AG08395 (cell line): Measurements from ENCODE around the gene MYO3B.
A peak's percentile ranks its signal among the peaks of the same experiment; 100 is the strongest.
"Not testable (repeated sequence)": the region's sequence is repeated elsewhere in the genome, so short reads cannot be mapped to it uniquely, and the experiment has no call there.

ENCODE experiments used
- DNase-seq: peaks from one replicate; pipeline ENCODE4 v3.0.0; 2012; ENCODE audit warnings: mixed read lengths, low spot score

MYO3B gene

DNA sequence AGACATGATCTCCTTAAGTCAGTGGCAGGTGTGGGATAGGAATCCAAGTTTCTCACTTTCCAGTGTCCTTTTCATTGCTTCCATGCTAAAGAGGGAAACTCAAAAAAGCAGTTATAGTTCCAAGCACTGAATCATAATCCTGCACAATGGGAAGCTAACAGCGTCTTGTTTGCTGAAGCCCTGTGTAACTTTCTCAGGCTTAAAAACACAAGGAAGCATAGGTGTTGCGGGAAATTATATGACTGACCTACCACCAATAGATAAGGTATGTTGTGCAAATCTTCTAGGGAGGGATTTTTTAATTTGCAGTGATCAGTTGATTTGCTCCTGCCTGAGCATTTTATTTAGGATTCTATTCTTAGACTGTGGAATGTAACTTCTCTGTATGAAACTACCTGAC, 250.9 kb downstream of the MYO3B start:
- DNase-seq, result no peak

DNA sequence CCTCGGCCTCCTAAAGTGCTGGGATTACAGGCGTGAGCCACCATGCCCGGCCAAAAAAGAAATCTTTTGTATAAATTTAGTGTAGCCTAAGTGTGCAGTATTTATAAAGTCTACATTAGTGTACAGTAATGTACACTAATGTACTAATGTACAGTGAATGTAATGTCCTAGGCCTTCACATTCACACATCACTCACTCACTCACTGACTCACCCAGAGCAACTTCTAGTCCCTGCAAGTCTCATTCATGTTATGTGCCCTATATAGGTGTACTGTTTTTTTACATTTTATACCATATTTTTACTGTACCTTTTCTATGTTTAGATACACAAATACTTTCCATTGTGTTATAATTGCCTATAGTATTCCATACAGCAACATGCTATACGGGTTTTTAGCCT, 254.9 kb downstream of the MYO3B start:
- DNase-seq, result no peak

GRCh38 chr2:170433448-170433847, 255.5 kb downstream of the MYO3B start:
- DNase-seq, result no peak

DNA sequence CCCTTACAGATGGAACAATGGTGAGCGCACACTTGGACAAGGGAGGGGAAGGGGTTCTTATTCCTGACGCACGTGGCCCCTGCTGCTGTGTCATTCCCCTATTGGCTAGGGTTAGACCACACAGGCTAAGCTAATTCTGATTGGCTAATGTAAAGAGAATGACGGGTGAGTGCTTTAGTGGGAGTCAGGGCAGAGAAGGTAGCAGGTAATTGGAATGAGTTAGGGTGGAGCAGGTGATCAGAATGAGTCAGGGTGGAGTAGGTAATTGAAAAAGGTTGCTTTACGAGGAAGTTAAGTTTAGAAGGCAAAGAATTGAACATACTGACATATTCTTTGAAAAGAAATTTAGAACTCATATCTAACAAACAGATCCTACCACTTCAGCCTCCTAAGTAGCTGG, 256.4 kb downstream of the MYO3B start:
- DNase-seq, result not testable (repeated sequence)

GRCh38 chr2:170434900-170435621, 257.1 kb downstream of the MYO3B start:
- DNase-seq, result no peak

DNA sequence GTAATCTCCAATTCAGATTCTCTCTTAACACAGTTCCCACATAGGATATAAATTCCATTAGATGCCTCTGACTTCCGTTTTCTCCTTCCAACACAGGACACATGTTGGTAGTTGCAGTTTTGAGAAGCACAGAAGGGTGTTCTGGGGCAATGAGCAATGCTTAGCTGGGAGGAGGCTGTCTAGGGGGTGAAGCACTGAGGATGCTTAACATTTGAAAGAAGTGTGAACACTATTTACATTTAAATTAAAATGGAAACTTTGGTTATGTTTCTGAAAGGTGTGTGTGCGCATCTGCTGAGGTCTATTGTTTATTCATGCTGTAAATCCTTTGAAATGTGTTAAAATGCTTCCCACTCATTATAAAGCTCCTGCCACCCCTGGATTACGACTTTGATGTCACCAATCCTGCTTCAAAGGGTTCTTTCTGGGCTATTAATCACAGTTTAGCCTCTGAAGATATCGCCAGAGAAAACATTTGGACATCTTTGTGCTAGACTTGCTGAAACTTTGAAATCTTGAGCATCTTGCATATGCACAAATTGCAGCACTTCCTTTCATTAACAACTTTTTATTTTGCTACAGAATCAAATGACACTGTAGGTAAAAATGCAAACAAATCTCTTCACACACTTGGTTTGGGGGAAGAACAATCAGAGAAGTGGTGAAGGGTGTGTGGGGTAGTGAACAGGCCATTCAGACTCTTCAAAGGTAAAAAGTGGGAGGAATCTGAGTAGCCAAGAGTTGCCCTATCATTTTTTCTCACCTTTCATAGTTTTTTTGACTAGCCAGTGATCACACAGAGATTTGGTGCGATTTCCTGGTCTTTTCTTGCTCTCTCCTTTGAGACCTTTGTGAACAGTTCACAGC, 258.4 kb downstream of the MYO3B start:
- DNase-seq, result no peak

DNA sequence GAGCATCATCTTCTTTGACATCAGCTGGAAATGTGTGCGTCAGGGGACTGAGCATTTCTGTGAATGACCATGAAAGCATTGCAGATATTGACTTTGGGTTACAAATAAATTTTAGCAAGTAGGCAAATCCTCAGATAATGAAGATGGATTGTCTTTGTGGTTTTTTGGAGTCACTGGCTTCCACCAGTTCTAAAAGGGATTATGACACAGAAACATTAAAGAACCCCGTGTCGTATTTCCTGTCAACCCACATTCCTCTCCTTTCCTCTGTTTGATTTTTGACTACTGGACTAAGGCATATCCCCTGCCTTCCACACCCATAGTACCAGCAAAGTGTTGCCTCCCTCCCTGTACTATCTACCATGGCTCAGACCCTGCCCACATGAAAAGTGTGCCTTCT, 268.1 kb downstream of the MYO3B start:
- DNase-seq, result no peak

DNA sequence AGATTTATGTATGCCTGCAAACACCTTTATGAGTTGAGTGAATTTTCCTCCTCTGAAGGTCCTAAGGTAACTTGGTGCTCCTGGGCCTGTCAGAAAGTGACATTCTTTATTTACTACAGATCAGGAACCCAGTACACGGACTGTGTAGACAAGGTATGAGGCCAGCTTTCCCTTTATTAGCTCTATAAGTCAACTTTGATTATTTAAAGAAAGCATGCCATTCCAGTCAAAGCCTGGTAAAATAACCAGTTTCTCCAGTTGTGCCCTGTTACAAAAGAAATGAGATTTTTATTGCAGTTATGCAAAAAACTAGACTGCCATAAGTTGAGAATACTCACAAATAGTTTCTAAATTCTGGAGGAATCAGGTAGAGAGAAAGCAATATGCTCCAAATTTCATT, 271.1 kb downstream of the MYO3B start:
- no peak for DNase-seq

GRCh38 chr2:170454471-170455372, 276.8 kb downstream of the MYO3B start:
- no peak for DNase-seq

DNA sequence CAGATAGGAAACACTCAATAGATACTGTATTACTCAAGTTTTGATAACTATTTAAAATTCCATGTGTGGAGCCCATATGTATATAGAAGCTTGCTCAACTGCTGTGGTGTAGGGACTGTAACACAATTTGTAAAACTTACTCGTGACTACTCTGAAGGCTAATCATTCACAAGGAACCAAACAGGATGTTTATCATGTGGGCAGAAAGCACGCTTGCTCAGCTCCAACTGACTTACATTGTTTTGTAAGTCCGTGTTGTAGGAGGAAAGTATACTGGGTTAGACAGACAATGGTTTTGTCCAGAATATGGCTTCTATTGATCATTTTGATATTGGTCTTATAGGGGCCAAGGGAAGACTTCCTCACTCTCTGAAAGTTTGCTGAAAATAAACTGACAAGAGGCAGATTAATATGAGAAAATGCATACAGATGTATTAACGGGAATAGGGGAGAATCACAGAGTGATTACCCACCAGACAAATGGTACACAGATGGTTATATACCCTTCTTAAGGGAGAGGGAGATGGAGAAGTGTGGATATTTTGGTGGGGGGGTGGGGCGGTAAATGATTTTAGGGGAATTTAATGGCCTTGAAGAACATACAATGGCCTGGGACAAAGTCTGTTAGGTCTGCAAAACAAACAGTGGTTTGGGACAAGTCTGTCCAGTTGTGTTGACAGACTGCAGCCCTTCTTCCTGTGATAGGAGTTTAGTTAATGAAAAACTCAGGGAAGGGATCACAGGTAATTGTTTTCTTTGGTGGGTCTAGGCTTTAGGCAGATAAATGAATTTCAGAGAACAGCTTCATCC, 277.9 kb downstream of the MYO3B start:
- no peak for DNase-seq

DNA sequence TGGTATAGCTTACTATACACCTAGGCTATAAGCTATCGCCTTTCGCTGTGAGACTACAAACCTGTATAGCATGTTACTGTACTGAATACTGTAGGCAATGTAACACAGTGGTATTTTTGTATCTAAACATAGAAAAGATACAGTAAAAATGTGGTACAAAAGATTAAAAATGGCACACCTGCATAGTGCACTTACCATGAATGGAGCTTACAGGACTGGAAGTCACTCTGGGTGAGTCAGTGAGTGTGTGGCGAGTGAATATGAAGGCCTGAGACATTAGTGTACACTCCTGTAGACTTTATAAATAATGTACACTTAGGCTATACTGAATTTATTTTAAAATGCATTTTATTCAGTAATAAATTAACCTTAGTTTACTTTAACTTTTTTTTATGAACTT, 279.0 kb downstream of the MYO3B start:
- DNase-seq, result no peak

DNA sequence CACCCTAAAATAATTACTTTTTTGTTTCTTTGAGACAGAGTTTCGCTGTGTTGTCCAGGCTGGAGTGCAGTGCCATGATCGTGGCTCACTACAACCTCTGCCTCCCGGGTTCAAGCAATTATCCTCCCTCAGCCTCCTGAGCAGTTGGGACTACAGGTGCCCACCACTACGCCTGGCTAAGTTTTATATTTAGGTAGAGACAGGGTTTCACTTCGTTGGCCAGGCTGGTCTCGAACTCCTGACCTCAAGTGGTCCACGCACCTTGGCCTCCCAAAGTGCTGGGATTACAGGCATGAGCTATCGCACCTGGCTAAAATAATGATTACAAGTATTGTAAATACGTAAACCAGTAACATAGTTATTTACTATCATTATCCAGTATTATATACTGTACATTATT, 279.8 kb downstream of the MYO3B start:
- DNase-seq, result no peak

DNA sequence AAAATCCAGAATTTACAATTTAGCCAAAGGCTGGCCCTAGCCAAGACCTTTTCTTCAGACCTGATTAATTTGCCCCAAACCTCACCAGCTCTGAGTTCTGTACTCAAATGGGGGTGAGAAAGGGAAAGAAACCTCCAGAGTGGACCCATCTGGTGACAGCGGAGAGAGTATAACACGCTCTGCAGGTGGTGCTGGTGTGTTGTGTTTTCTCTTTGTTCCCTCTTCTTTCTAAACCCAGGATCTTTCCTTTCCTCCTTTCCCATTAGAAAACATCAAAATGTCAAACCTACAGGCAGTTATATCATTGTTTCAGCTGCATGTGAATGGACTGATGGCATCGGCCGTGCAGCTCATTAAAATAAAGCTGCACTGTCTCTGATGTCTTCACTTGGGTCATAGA, 283.9 kb downstream of the MYO3B start:
- no peak for DNase-seq

- DNase-seq, result no peak
Observed at GRCh38 chr2:170462433-170463205, 284.7 kb downstream of the MYO3B start.

- DNase-seq, result no peak
Observed at GRCh38 chr2:170463206-170463537, 285.2 kb downstream of the MYO3B start.

GRCh38 chr2:170464268-170464667, 286.3 kb downstream of the MYO3B start:
- no peak for DNase-seq

GRCh38 chr2:170465241-170465640, 287.3 kb downstream of the MYO3B start:
- no peak for DNase-seq

DNA sequence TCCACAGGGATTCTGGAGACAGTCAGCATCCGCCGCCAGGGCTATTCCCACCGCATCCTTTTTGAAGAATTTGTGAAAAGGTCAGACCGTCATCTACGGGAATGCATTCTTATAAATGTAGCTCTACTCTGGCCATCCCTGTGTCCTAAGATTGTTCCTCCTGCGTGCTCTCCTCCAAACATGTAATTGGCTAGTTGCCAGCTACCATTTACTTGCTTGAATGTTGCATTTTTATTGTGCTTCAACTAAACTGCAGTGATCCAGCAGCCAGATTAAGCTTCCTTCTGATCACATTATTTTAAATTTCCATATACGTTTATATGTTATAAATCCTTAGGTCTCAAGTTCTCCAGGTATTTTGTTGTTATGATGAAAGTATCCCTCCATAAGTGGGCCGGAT, 288.7 kb downstream of the MYO3B start:
- DNase-seq, result no peak

GRCh38 chr2:170467568-170468422, 289.8 kb downstream of the MYO3B start:
- DNase-seq, result peak; percentile 15

GRCh38 chr2:170468557-170468956, 290.6 kb downstream of the MYO3B start:
- DNase-seq, result no peak
